IMR-90 (cell line): ENCODE data around the gene CENPU. TPM values are rescaled to one million over a fixed set of nuclear protein-coding genes. Genes with fewer than 3 reads are reported as not detected.

Experiments used
- ATAC-seq: fragments of 200-7000 bp; cut with Tn5 transposase; 2 replicates; pipeline ENCODE4 v1.9.1; 2020; ENCODE audit warnings: low read depth, mild to moderate bottlenecking, moderate library complexity
- BruUV-seq: library from RNA; stranded (reverse); fragments of 400-500 nt; replicated peaks from 2 replicates; lab custom pipeline; 2021; lab: Mats Ljungman, UMichigan
- CTCF ChIA-PET: fragments of 300-600 bp; formaldehyde crosslinking; extraction: SDS; loops from one replicate; lab custom pipeline; 2021; ENCODE audit warnings: antibody characterized with exemption; lab: Yijun Ruan, JAX
- POLR2A ChIA-PET: fragments of 300-600 bp; sonication (Branson Sonifier 250); formaldehyde crosslinking; loops from one replicate; lab custom pipeline; 2022; ENCODE audit warnings: antibody characterized with exemption; ENCODE audit not compliant: unreplicated experiment; lab: Charles Lee
- DNase-seq: peaks from one replicate; pipeline ENCODE4 v3.0.0; 2013
- H2AFZ ChIP-seq: replicated peaks from 2 replicates; pipeline ENCODE3; 2013; ENCODE audit warnings: low read length, mild to moderate bottlenecking; ENCODE audit not compliant: poor library complexity
- H2AK5ac ChIP-seq: 2 replicates; pipeline ENCODE4 v1.6.1; 2013; ENCODE audit warnings: low read depth, low read length, inconsistent platforms
- H2AK9ac ChIP-seq: replicated peaks from 2 replicates; pipeline ENCODE3; 2013; ENCODE audit warnings: mild to moderate bottlenecking, low read depth, low read length, moderate library complexity; ENCODE audit not compliant: poor library complexity
- H2BK120ac ChIP-seq: 2 replicates; pipeline ENCODE4 v1.6.1; 2013; ENCODE audit warnings: low read depth, low read length, inconsistent platforms
- H2BK15ac ChIP-seq: 3 replicates; pipeline ENCODE4 v1.6.1; 2013; ENCODE audit warnings: low read depth, low read length, inconsistent platforms
- H2BK20ac ChIP-seq: 2 replicates; pipeline ENCODE4 v1.6.1; 2013; ENCODE audit warnings: low read depth, mild to moderate bottlenecking, inconsistent platforms, low read length, moderate library complexity
- H2BK5ac ChIP-seq: 2 replicates; pipeline ENCODE4 v1.6.1; 2013; ENCODE audit warnings: mild to moderate bottlenecking, low read depth, low read length, inconsistent platforms; ENCODE audit not compliant: poor library complexity, severe bottlenecking
- H3K14ac ChIP-seq: replicated peaks from 2 replicates; pipeline ENCODE4 v1.6.1; 2013; ENCODE audit warnings: low read depth, low read length, inconsistent platforms
- H3K18ac ChIP-seq: 2 replicates; pipeline ENCODE4 v1.6.1; 2013; ENCODE audit warnings: low read depth, low read length, control low read depth
- H3K23ac ChIP-seq: 2 replicates; pipeline ENCODE4 v1.6.1; 2013; ENCODE audit warnings: low read depth, low read length, inconsistent platforms
- H3K27ac ChIP-seq: 2 replicates; pipeline ENCODE4 v1.5.1; 2013; ENCODE audit warnings: mild to moderate bottlenecking, control low read depth, low read length; ENCODE audit not compliant: insufficient read depth
- H3K27me3 ChIP-seq: 2 replicates; pipeline ENCODE4 v1.6.1; 2013; ENCODE audit warnings: low read length; ENCODE audit not compliant: control insufficient read depth, insufficient read depth
- H3K36me3 ChIP-seq: 2 replicates; pipeline ENCODE4 v1.6.1; 2013; ENCODE audit warnings: low read length, mixed read lengths; ENCODE audit not compliant: control insufficient read depth, insufficient read depth
- H3K4ac ChIP-seq: 2 replicates; pipeline ENCODE4 v1.6.1; 2013; ENCODE audit warnings: low read depth, low read length, inconsistent platforms
- H3K4me1 ChIP-seq: 2 replicates; pipeline ENCODE4 v1.6.1; 2013; ENCODE audit warnings: low read length, mixed read lengths; ENCODE audit not compliant: control insufficient read depth, insufficient read depth
- H3K4me2 ChIP-seq: 2 replicates; pipeline ENCODE4 v1.6.1; 2013; ENCODE audit warnings: low read depth, mild to moderate bottlenecking, control low read depth, low read length, moderate library complexity
- H3K4me3 ChIP-seq: 2 replicates; pipeline ENCODE4 v1.5.1; 2013; ENCODE audit warnings: low read depth, mild to moderate bottlenecking, control low read depth, low read length, moderate library complexity; ENCODE audit not compliant: insufficient read depth
- H3K56ac ChIP-seq: 2 replicates; pipeline ENCODE4 v1.6.1; 2013; ENCODE audit warnings: low read length, inconsistent platforms; ENCODE audit not compliant: insufficient read depth; ENCODE audit errors: extremely low read depth
- H3K79me1 ChIP-seq, 2 experiments: 2 replicates each; pipeline ENCODE4 v1.6.1; 2013; ENCODE audit warnings: low read length in 2 of 2, inconsistent platforms in 1 of 2, low read depth in 1 of 2
- H3K9ac ChIP-seq: 2 replicates; pipeline ENCODE4 v1.6.1; 2013; ENCODE audit warnings: low read depth, low read length, control low read depth
- H3K9me1 ChIP-seq: 2 replicates; pipeline ENCODE4 v1.6.1; 2013; ENCODE audit warnings: low read length, inconsistent platforms; ENCODE audit not compliant: insufficient read depth
- H3K9me3 ChIP-seq: 2 replicates; pipeline ENCODE4 v1.6.1; 2013; ENCODE audit warnings: low read length; ENCODE audit not compliant: control insufficient read depth, insufficient read depth
- H4K20me1 ChIP-seq: 2 replicates; pipeline ENCODE4 v1.6.1; 2013; ENCODE audit warnings: low read length, inconsistent platforms; ENCODE audit not compliant: insufficient read depth
- H4K5ac ChIP-seq: 2 replicates; pipeline ENCODE4 v1.6.1; 2013; ENCODE audit warnings: mild to moderate bottlenecking, low read depth, low read length, control low read depth
- H4K8ac ChIP-seq, 2 experiments: 2 replicates each; pipeline ENCODE4 v1.6.1; 2013; ENCODE audit warnings: low read depth in 2 of 2, low read length in 2 of 2, control low read depth in 1 of 2, inconsistent platforms in 1 of 2
- H4K91ac ChIP-seq: 2 replicates; pipeline ENCODE4 v1.6.1; 2013; ENCODE audit warnings: low read depth, low read length, inconsistent platforms; ENCODE audit not compliant: insufficient read depth
- CEBPB ChIP-seq: IDR thresholded peaks from 2 replicates; pipeline ENCODE4 v1.6.1; 2012; ENCODE audit warnings: low read depth, low read length, improper control_type of control experiment
- CHD1 ChIP-seq: IDR thresholded peaks from 2 replicates; pipeline ENCODE4 v1.6.1; 2012; ENCODE audit warnings: low read depth, low read length, improper control_type of control experiment
- WGBS, 2 experiments: methylation state at CpG; one replicate each; pipeline versions ENCODE4 v1.1.5 to v1.1.7; 2013; ENCODE audit warnings: missing lambda C conversion rate in 2 of 2; ENCODE audit not compliant: insufficient read length in 1 of 2; ENCODE audit errors: extremely low coverage in 2 of 2; 5-methylcytosine and 5-hydroxymethylcytosine counted together
- dilution Hi-C: fragments of 300-500 bp; cut with HindIII; formaldehyde crosslinking; loops from one replicate; pipeline ENCODE4 v1.14.3; 2018; ENCODE audit warnings: low sequenced_read_pairs; ENCODE audit not compliant: unreplicated experiment
- in situ Hi-C: fragments of 300-500 bp; cut with MboI; formaldehyde crosslinking; loops from 3 replicates; pipeline ENCODE4 v1.14.3; 2019; ENCODE audit warnings: low sequenced_read_pairs, inconsistent platforms, mixed read lengths
- intact Hi-C: fragments of 100-400 bp; cut with micrococcal nuclease; formaldehyde crosslinking; loops from 2 replicates; pipeline ENCODE4 v1.10.0; 2022
- polyA plus RNA-seq, 3 experiments: library from polyadenylated mRNA; depleted of rRNA; stranded (reverse); fragments of >200 nt; gene quantifications; 2 replicates each; pipeline ENCODE4 v1.2.3, GENCODE V29; 2012; ENCODE audit warnings: low replicate concordance in 1 of 3
- total RNA-seq: library from RNA; depleted of rRNA; stranded (reverse); fragments of >200 nt; gene quantifications from 2 replicates; pipeline ENCODE4 v1.2.3, GENCODE V29; 2012
- TF ChIP-seq, protein P1 (sequence below): fragments of 150-350 bp; IDR thresholded peaks from 2 replicates; pipeline ENCODE4 v1.6.1; 2016; ENCODE audit warnings: low read depth, mild to moderate bottlenecking, low read length, moderate library complexity, borderline replicate concordance

Gene CENPU
- total and polyA plus RNA-seq, 2 of the 4 experiments (the other 2 are of a cell fraction): 13.6 to 14.6 TPM

DNA sequence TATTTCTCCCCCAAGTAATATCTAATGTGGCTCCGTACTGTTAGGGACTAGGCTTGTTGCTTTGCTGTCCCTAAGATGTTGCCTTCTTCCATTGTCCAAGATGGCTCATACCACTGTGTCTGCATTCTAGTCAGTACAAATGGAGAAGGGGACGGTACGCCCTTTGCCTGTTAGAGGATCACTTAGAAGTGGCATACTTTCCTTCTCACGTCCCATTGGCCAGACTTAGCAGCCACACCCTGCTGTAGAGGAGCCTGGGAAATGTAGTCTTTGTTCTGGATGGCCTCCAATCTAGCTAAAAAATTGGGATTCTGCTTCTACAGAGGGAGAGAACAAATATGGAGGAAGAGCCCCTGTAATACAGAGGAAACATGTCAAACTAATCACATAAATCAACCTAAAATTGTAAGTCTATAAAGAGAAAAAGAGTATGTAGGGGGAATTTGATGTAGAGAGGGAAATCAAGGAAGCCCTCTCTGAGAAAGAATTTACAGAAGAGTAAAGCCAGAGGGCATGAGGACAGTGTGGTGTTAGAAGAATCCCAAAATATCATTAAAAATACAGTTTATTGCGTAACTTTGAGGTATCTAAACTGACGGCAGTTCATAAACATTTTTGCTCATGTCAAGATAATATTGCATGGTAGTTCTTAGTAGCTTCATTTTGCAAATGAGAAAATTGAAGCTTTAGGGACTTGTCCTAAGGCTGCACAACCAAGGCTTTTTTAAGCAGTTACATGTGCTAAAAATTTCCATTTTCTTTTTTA lies 69.3 kb downstream of the CENPU start:
- no TSS peak for BruUV-seq
- no peak overlapping the region for H2AFZ ChIP-seq
- no CpG with 5 or more reads among the region's 6 CpGs for WGBS, 2 experiments
- no peak overlapping the region for H3K18ac ChIP-seq
- no peak overlapping the region for H2BK5ac ChIP-seq
- no peak overlapping the region for H3K4me2 ChIP-seq
- no peak overlapping the region for H3K23ac ChIP-seq
- ATAC-seq (peak; percentile 80), DNase-seq (peak; percentile 18)
- H3K56ac ChIP-seq: no peak overlapping the region
- POLR2A ChIA-PET: interaction anchor here (0.6 kb wide), 1 partner anchor 329 kb away, joined by 3 read pairs; no protein-coding TSS in a partner anchor
- peaks cover 12% of the 10 kb centered on the region for H3K36me3 ChIP-seq
- H2BK15ac ChIP-seq: no peak overlapping the region
- H3K27me3 ChIP-seq: no peaks in the 10 kb centered on the region
- H4K20me1 ChIP-seq: no peaks in the 10 kb centered on the region
- H4K91ac ChIP-seq: no peak overlapping the region
- H4K5ac ChIP-seq: no peak overlapping the region
- no peak overlapping the region for H3K14ac ChIP-seq
- no peak overlapping the region for H2BK120ac ChIP-seq
- dilution Hi-C loops: no loop called here
- TF ChIP-seq CHD1: no peak
- TF ChIP-seq CEBPB: peak; percentile 90
- TF ChIP-seq, protein P1, sequence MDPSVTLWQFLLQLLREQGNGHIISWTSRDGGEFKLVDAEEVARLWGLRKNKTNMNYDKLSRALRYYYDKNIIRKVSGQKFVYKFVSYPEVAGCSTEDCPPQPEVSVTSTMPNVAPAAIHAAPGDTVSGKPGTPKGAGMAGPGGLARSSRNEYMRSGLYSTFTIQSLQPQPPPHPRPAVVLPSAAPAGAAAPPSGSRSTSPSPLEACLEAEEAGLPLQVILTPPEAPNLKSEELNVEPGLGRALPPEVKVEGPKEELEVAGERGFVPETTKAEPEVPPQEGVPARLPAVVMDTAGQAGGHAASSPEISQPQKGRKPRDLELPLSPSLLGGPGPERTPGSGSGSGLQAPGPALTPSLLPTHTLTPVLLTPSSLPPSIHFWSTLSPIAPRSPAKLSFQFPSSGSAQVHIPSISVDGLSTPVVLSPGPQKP: no peak
- no peak overlapping the region for H3K27ac ChIP-seq
- H3K4me3 ChIP-seq: no peak overlapping the region
- peaks cover 3% of the 10 kb centered on the region for H3K4me1 ChIP-seq
- in situ Hi-C loops: no loop called here
- no peak overlapping the region for H3K4ac ChIP-seq
- no peaks in the 10 kb centered on the region for H3K79me1 ChIP-seq
- CTCF ChIA-PET: no interaction called here
- intact Hi-C loops: no loop called here
- no peak overlapping the region for H2AK5ac ChIP-seq
- no peaks in the 10 kb centered on the region for H3K9me3 ChIP-seq
- no peak overlapping the region for H3K9ac ChIP-seq
- H2BK20ac ChIP-seq: no peak overlapping the region
- no peak overlapping the region for H2AK9ac ChIP-seq
- no peak overlapping the region for H4K8ac ChIP-seq
- 0 out of 2 replicates have a peak, but pooled peaks cover 5% of the 10 kb centered on the region for H3K9me1 ChIP-seq
